Subcutaneous adipose tissue (tissue), 4 donors: ENCODE data around the gene PRRC2B. TPM values are rescaled to one million over a fixed set of nuclear protein-coding genes. Genes with fewer than 3 reads are reported as not detected.

Experiments used
- total RNA-seq, 4 donors: library from RNA; depleted of rRNA; stranded (reverse); fragments of >200 nt; gene quantifications; one replicate each; pipeline ENCODE4 v1.1.0, GENCODE V29; 2016
- TF ChIP-seq, protein P1 (sequence below): fragments of 450-650 bp; IDR thresholded peaks from one replicate; pipeline ENCODE4 v1.5.1; 2016; ENCODE audit warnings: low read depth, mild to moderate bottlenecking, control low read depth, antibody characterized with exemption, moderate library complexity

The PRRC2B gene
- total RNA-seq, 4 donors from 2014 or later: 59.0 to 138 (median 81.8) TPM

DNA sequence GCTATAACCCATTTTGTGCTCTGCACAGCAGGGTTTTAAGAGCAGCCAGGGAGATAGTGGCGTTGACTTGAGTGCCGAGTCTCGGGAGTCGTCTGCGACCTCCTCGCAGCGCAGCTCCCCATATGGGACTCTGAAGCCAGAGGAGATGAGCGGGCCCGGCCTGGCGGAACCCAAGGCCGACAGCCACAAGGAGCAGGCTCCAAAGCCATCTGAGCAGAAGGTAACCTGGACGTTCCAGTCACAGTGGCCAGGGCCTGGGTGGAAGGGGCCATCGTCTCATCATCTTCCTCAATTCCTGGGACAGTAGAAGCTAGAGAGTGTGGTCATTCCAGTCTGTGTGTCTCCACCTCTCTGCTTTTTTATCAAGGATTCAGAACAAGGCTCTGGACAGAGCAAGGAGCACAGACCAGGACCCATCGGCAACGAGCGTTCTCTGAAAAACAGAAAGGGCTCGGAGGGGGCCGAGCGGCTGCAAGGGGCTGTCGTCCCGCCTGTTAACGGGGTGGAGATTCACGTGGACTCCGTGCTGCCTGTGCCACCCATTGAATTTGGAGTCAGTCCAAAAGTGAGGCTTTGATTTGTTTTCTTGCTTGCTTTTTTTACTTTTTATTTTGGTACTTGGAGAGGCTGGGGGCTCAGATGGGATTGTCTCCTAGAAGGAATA lies 88.6 kb downstream of the PRRC2B start:
- TF ChIP-seq, protein P1, sequence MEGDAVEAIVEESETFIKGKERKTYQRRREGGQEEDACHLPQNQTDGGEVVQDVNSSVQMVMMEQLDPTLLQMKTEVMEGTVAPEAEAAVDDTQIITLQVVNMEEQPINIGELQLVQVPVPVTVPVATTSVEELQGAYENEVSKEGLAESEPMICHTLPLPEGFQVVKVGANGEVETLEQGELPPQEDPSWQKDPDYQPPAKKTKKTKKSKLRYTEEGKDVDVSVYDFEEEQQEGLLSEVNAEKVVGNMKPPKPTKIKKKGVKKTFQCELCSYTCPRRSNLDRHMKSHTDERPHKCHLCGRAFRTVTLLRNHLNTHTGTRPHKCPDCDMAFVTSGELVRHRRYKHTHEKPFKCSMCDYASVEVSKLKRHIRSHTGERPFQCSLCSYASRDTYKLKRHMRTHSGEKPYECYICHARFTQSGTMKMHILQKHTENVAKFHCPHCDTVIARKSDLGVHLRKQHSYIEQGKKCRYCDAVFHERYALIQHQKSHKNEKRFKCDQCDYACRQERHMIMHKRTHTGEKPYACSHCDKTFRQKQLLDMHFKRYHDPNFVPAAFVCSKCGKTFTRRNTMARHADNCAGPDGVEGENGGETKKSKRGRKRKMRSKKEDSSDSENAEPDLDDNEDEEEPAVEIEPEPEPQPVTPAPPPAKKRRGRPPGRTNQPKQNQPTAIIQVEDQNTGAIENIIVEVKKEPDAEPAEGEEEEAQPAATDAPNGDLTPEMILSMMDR: no peak

DNA sequence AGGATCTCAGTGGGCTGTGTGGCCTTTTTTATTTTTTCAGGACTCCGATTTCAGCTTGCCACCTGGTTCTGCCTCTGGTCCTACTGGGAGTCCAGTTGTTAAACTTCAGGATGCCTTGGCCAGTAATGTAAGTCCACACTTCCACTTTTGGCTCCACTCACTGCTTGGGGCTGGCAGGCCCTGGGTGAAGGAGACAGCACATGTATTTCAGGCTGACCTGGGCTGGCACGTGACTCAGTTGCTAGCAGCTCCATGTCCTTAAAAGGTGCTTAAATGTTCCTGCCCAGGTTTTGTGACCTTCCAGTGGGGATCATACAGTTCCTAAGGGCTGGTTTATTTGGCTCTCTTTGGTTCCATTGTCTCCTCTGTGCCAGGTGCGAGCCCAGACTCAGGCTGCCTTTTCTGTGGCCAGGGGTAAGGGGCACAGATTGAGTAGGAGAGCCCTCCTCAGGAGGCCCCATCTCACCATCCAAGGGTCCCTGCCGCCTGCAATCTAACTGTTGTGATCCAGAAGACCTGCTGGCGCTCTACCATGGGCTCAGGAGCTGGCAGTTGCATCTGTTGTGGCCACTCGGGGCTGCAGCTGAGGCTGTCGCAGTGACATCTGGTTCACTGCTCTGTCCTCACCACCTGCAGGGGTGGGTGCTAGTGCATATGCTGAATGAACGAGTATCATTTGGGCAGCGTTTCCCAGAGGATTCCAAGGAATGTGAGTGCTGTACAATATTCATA lies 89.6 kb downstream of the PRRC2B start:
- TF ChIP-seq, protein P1: no peak

DNA sequence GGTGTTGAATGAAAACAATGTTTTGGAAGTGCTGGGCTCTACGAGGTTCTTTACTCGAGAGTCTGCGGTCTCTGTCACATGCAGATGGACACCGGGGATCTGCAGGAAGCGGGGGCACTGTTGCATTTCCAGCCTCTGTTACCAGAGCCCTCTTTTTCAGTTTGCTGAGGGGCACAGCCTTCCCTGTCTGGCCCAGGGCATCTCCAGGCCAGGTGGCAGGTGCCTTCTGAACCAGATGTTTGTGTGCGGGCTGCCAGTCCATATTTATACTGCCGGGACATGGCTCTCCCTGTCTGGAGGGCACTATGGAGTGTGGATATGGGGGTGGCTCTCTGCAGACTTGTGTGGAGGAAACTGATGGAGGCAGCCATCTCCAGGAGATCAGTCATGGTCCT lies 90.2 kb downstream of the PRRC2B start:
- TF ChIP-seq, protein P1: no peak

DNA sequence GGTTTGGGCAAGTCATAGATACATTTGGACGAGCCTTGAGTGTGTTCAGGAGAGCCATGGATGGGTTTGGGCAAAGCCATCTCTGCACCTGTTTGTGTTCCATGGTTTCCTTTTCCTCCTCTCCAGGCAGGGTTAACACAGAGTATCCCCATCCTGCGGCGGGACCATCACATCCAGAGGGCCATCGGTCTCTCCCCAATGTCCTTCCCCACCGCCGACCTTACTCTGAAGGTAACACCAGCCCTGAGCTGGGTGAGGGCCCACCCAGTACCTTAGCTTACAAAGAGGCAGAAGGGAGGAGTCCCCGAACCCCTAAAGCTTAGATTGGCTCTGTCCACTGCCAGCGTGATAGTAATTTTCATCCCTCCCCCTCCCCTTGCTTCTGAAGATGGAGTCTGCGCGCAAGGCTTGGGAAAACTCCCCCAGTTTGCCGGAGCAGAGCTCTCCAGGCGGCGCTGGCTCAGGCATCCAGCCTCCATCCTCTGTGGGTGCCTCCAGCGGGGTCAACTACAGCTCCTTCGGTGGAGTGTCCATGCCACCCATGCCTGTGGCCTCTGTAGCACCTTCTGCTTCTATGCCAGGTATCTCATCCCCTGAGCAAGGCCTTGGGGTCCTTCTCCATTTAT lies 90.8 kb downstream of the PRRC2B start:
- TF ChIP-seq, protein P1: no peak

DNA sequence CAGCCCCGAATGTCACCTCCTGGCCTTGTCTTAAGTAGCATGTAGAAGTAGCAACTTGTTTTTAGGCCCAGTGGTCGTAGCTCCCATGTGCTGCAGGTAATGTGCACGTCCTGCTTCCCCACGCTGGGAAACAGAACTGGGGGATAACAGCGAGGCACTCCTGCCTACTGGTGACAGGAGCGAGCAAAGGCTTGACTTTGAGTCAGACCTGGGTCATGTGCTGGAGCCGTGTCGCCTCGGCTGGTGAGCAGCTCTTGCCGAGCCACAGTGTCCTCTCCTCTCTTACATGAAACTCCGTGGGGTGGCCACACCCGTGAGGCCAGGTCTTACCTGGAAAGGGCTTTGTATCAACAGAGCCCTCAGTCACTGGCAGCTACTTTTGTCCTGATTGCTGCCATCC lies 91.3 kb downstream of the PRRC2B start:
- TF ChIP-seq, protein P1: no peak

DNA sequence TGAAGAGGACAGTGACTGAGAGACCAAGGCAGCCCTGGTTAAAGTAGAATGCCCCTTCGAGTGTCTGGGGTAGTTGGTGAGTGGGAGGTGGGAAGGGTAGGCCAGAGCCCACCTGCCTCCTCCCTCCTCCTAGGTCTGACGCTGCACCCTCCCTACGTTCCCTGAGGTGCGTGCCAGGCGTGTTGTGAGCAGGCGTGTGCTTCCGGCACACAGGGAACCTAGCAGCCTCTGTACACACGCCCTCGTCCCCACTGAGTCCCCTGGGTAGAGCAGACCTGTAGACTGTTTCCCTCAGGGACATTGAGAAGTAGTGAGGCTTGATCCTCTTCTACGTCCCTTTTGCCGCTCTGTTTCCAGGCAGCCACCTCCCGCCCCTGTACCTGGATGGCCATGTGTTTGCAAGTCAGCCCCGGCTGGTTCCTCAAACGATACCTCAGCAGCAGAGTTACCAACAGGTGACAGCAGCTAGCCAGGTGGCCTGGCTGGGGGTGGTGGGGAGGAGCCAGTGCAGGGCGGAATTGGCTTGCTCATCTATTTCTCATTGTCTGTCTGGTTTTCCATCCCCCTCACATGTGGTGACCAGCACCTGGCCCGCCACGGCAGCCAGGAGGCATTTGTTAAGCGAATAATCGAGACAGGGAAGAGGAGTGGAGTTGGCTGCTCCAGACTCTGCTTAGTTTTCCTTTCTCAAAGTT lies 92.0 kb downstream of the PRRC2B start:
- TF ChIP-seq, protein P1: no peak

DNA sequence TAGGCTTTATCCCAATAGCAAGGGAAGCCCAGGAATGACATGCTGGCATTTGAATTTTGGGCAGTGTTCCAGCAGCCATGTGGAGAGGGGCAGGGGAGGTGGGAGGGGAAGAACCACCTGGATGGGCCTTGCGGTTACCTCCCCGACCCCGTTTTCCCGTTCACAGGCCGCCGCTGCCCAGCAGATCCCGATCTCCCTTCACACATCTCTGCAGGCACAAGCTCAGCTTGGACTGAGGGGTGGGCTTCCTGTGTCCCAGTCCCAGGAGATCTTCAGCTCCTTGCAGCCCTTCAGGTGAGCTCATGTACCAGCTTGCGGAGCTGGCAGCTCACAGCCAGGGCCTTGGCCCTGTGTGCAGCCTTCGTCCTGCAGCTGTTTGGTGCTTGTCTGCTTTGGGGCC lies 93.1 kb downstream of the PRRC2B start:
- TF ChIP-seq, protein P1: no peak
